DOHH2 (cell line): ENCODE results near the gene CAPS.

Experiments used
- H3F3A ChIP-seq: fragments of 200-600 bp; sonication (generic), shearing (Covaris generic); 2 replicates; pipeline ENCODE4 v1.6.0; 2016; ENCODE audit warnings: antibody characterized with exemption, mild to moderate bottlenecking; ENCODE audit not compliant: control insufficient read depth, insufficient read depth
- H3K27ac ChIP-seq: fragments of 200-600 bp; sonication (generic); 2 replicates; pipeline ENCODE4 v1.5.1; 2014; ENCODE audit warnings: low read depth, mild to moderate bottlenecking, low read length, moderate library complexity
- H3K27me3 ChIP-seq: fragments of 200-600 bp; sonication (generic); 2 replicates; pipeline ENCODE4 v1.6.1; 2014; ENCODE audit warnings: mild to moderate bottlenecking, low read length, mixed read lengths; ENCODE audit not compliant: control insufficient read depth
- H3K36me3 ChIP-seq: fragments of 200-600 bp; sonication (generic); 2 replicates; pipeline ENCODE4 v1.6.1; 2014; ENCODE audit warnings: mild to moderate bottlenecking, low read length, moderate library complexity, mixed read lengths; ENCODE audit not compliant: control insufficient read depth
- H3K4me1 ChIP-seq: fragments of 200-600 bp; sonication (generic); 2 replicates; pipeline ENCODE4 v1.6.1; 2014; ENCODE audit warnings: mild to moderate bottlenecking, low read length, mixed read lengths; ENCODE audit not compliant: control insufficient read depth
- H3K4me2 ChIP-seq: fragments of 200-600 bp; sonication (generic); 2 replicates; pipeline ENCODE4 v1.6.0; 2014; ENCODE audit warnings: mild to moderate bottlenecking, low read length, moderate library complexity
- H3K4me3 ChIP-seq: fragments of 200-600 bp; sonication (generic); 2 replicates; pipeline ENCODE4 v1.5.1; 2014; ENCODE audit warnings: mild to moderate bottlenecking, low read length, mixed read lengths
- H3K79me2 ChIP-seq: fragments of 200-600 bp; sonication (generic); 2 replicates; pipeline ENCODE4 v1.6.1; 2014; ENCODE audit warnings: mild to moderate bottlenecking, low read length, mixed read lengths; ENCODE audit not compliant: control insufficient read depth
- H3K9me2 ChIP-seq: fragments of 200-600 bp; sonication (generic); replicated peaks from 2 replicates; pipeline ENCODE4 v1.6.1; 2014; ENCODE audit warnings: mild to moderate bottlenecking, low read length, mixed read lengths; ENCODE audit not compliant: control insufficient read depth
- H3K9me3 ChIP-seq: fragments of 200-600 bp; sonication (generic); 2 replicates; pipeline ENCODE4 v1.6.1; 2014; ENCODE audit warnings: antibody characterized with exemption, low read length, mixed read lengths; ENCODE audit not compliant: control insufficient read depth, insufficient read depth
- H4K20me1 ChIP-seq: fragments of 200-600 bp; sonication (generic); 2 replicates; pipeline ENCODE4 v1.6.0; 2014; ENCODE audit warnings: low read depth, mild to moderate bottlenecking, antibody characterized with exemption, low read length, moderate library complexity; ENCODE audit not compliant: control insufficient read depth, insufficient read depth
- CTCF ChIP-seq: fragments of 200-600 bp; sonication (generic); IDR thresholded peaks from one replicate; pipeline ENCODE4 v1.5.1; 2014; ENCODE audit warnings: antibody characterized with exemption, mild to moderate bottlenecking, low read depth, low read length; ENCODE audit not compliant: poor library complexity, severe bottlenecking
- EZH2phosphoT487 ChIP-seq: fragments of 200-600 bp; sonication (generic); IDR thresholded peaks from 2 replicates; pipeline ENCODE4 v1.6.1; 2017; ENCODE audit warnings: borderline replicate concordance, mild to moderate bottlenecking, antibody characterized with exemption, low read length, moderate library complexity, mixed read lengths

The CAPS gene

GRCh38 chr19:5899728-5900526 lies 14.1 kb upstream of the CAPS start:
- Histone ChIP-seq H3K9me3 (no peaks in the 10 kb centered on the region), H3K79me2 (peaks cover 58% of the 10 kb centered on the region), H3K27me3 (no peaks in the 10 kb centered on the region), H3F3A (no peaks in the 10 kb centered on the region), H3K36me3 (peaks cover 41% of the 10 kb centered on the region), H3K9me2 (no peaks in the 10 kb centered on the region), H3K4me2 (no peak overlapping the region), H4K20me1 (no peaks in the 10 kb centered on the region), H3K4me1 (peaks cover 16% of the 10 kb centered on the region), H3K27ac (no peak overlapping the region), H3K4me3 (no peak overlapping the region)
- TF ChIP-seq CTCF, result no peak
- TF ChIP-seq EZH2phosphoT487, result no peak

DNA sequence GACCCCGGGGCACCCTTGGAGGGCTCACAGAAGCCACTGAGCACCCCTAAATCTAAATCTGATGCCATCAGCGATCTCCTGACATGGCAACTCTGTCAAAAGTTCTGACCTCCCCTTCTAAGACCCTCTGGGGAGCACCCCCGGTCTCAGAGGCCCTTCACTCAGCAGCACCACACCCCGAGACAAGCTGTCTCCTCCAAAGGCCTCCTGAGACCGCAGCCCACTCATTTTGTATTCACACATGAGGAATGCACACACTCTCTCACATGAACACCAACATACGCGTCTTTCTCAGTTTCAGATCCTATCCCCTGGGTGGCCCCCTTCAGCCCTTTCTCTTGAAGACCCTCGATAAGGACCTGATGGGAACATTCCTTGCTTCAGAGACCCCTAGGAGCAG lies 13.1 kb upstream of the CAPS start:
- H3K79me2 ChIP-seq, result peaks cover 58% of the 10 kb centered on the region

GRCh38 chr19:5903056-5903623 lies 10.9 kb upstream of the CAPS start:
- Histone ChIP-seq H3K4me1 (peaks cover 20% of the 10 kb centered on the region), H3K27me3 (no peaks in the 10 kb centered on the region), H3K9me3 (no peaks in the 10 kb centered on the region), H3K9me2 (no peaks in the 10 kb centered on the region), H3K36me3 (peaks cover 23% of the 10 kb centered on the region), H3K4me3 (peak overlapping the region; percentile 99), H4K20me1 (no peaks in the 10 kb centered on the region), H3F3A (no peaks in the 10 kb centered on the region), H3K27ac (peak overlapping the region; percentile 77), H3K4me2 (peak overlapping the region; percentile 87), H3K79me2 (peaks cover 50% of the 10 kb centered on the region)
- TF ChIP-seq CTCF, result no peak
- no peak for TF ChIP-seq EZH2phosphoT487

More for the DNA sequence above, 13.1 kb upstream of the CAPS start:
- Histone ChIP-seq H3K9me2 (no peaks in the 10 kb centered on the region), H3K27ac (no peak overlapping the region), H3K4me3 (no peak overlapping the region), H3K27me3 (no peaks in the 10 kb centered on the region), H3K36me3 (peaks cover 32% of the 10 kb centered on the region), H3K4me2 (0 out of 2 replicates have a peak overlapping the region, but pooled peaks have one; percentile 0), H4K20me1 (no peaks in the 10 kb centered on the region), H3F3A (no peaks in the 10 kb centered on the region), H3K9me3 (no peaks in the 10 kb centered on the region), H3K4me1 (peaks cover 20% of the 10 kb centered on the region)
- TF ChIP-seq EZH2phosphoT487 (no peak), CTCF (no peak)
